ENCODE data around the gene ZNF763.
"Not testable (repeated sequence)": the region's sequence is repeated elsewhere in the genome, so short reads cannot be mapped to it uniquely, and the experiment has no call there.

Gene ZNF763

GRCh38 chr19:11973019-11973810 lies 8.4 kb downstream of the ZNF763 start:
- DNase-seq, result no peak

GRCh38 chr19:11978492-11979100 lies 13.8 kb downstream of the ZNF763 start:
- DNase-seq, result no peak

GRCh38 chr19:11979527-11979926 lies 14.7 kb downstream of the ZNF763 start:
- DNase-seq, result no peak

GRCh38 chr19:11982526-11982925 lies 17.7 kb downstream of the ZNF763 start:
- no peak for DNase-seq

GRCh38 chr19:11984986-11985385 lies 20.1 kb downstream of the ZNF763 start:
- DNase-seq, result no peak

- DNase-seq, result no peak
Measured at GRCh38 chr19:11986754-11987153, 21.9 kb downstream of the ZNF763 start.

- peak; percentile 59 for DNase-seq
Measured at GRCh38 chr19:11987405-11988281, 22.8 kb downstream of the ZNF763 start.

- no peak for DNase-seq
Measured at GRCh38 chr19:11989112-11989456, 24.2 kb downstream of the ZNF763 start.

- not testable (repeated sequence) for DNase-seq
Measured at GRCh38 chr19:11991921-11992320, 27.1 kb downstream of the ZNF763 start.

GRCh38 chr19:11995174-11995573 lies 30.3 kb downstream of the ZNF763 start:
- DNase-seq, result no peak

- no peak for DNase-seq
Measured at GRCh38 chr19:12000152-12000981, 35.5 kb downstream of the ZNF763 start.

- DNase-seq, result no peak
Measured at GRCh38 chr19:12015015-12015752, 50.3 kb downstream of the ZNF763 start.

GRCh38 chr19:12015753-12016116 lies 50.9 kb downstream of the ZNF763 start:
- DNase-seq, result no peak

Data from NCI-H2081 treated with DMSO at 0.1 percent for 48 hours (cell line).